Type B pancreatic cell (in vitro differentiated cells): ENCODE results near the gene SEPHS1. TPM values are rescaled to one million over a fixed set of nuclear protein-coding genes. Genes with fewer than 3 reads are reported as not detected.
"Not testable (repeated sequence)": the region's sequence is repeated elsewhere in the genome, so short reads cannot be mapped to it uniquely, and the experiment has no call there.

Experiments
- DNase-seq: peaks from one replicate; pipeline ENCODE4 v3.0.0; 2021; ENCODE audit warnings: mixed read lengths; ENCODE audit not compliant: unreplicated experiment; ENCODE audit errors: extremely low spot score
- H3K27ac Mint-ChIP-seq: 2 replicates; pipeline ENCODE4 v1.8.0; 2021; ENCODE audit warnings: mild to moderate bottlenecking, mixed read lengths
- H3K27me3 Mint-ChIP-seq: 2 replicates; pipeline ENCODE4 v1.8.0; 2021; ENCODE audit warnings: mixed read lengths
- H3K36me3 Mint-ChIP-seq: 2 replicates; pipeline ENCODE4 v1.8.0; 2021; ENCODE audit warnings: mixed read lengths
- H3K4me1 Mint-ChIP-seq: one replicate; pipeline ENCODE4 v1.8.0; 2021; ENCODE audit warnings: mixed read lengths; ENCODE audit not compliant: unreplicated experiment
- H3K4me3 Mint-ChIP-seq: 2 replicates; pipeline ENCODE4 v1.8.0; 2021; ENCODE audit warnings: mild to moderate bottlenecking, mixed read lengths
- H3K9me3 Mint-ChIP-seq: 2 replicates; pipeline ENCODE4 v1.8.0; 2021; ENCODE audit warnings: mixed read lengths
- total RNA-seq: library from RNA; stranded (reverse); gene quantifications from 2 replicates; pipeline ENCODE4 v1.2.1, GENCODE V29; 2021; ENCODE audit warnings: low replicate concordance
- TF ChIP-seq, protein P1 (sequence below): fragments of 200-600 bp; sonication (generic); conservative IDR thresholded peaks from 2 replicates; pipeline ENCODE4 v1.5.0; 2021; ENCODE audit warnings: antibody characterized with exemption, mild to moderate bottlenecking

SEPHS1 gene
- total RNA-seq, 1 donor from 2014 or later: 96.4 TPM

DNA sequence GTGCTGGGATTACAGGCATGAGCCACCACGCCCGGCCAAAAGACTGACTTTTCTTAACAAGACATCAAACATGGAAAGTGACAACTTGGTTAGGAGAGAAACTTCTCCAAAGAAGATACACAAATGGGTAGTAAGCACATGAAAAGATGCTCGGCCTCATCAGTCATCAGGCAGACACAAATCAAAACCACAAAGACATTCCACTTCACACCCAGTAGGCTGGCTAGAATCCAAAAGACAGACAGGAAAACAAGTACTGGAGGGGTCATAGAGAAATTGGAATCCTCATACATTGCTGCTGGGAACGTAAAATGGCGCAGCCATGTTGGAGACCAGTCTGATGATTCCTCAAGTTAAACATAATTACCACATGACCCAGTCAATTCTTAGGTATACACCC, 16.4 kb downstream of the SEPHS1 start:
- TF ChIP-seq, protein P1, sequence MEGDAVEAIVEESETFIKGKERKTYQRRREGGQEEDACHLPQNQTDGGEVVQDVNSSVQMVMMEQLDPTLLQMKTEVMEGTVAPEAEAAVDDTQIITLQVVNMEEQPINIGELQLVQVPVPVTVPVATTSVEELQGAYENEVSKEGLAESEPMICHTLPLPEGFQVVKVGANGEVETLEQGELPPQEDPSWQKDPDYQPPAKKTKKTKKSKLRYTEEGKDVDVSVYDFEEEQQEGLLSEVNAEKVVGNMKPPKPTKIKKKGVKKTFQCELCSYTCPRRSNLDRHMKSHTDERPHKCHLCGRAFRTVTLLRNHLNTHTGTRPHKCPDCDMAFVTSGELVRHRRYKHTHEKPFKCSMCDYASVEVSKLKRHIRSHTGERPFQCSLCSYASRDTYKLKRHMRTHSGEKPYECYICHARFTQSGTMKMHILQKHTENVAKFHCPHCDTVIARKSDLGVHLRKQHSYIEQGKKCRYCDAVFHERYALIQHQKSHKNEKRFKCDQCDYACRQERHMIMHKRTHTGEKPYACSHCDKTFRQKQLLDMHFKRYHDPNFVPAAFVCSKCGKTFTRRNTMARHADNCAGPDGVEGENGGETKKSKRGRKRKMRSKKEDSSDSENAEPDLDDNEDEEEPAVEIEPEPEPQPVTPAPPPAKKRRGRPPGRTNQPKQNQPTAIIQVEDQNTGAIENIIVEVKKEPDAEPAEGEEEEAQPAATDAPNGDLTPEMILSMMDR: no peak
- Mint-ChIP-seq H3K9me3 (no peaks in the 10 kb centered on the region), H3K27me3 (no peaks in the 10 kb centered on the region), H3K27ac (no peak overlapping the region), H3K4me3 (no peak overlapping the region), H3K36me3 (peaks cover 35% of the 10 kb centered on the region), H3K4me1 (no peaks in the 10 kb centered on the region)
- no peak for DNase-seq

DNA sequence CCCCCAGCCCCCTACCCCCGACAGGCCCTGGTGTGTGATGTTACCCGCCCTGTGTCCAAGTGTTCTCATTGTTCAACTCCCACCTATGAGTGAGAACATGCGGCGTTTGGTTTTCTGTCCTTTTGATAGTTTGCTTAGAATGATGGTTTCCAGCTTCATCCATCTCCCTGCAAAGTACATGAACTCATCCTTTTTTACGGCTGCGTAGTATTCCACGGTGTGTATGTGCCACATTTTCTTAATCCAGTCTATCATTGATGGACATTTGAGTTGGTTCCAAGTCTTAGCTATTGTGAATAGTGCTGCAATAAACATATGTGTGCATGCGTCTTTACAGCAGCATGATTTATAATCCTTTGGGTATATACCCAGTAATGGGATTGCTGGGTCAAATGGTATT, 17.1 kb downstream of the SEPHS1 start:
- not testable (repeated sequence) for H3K9me3 Mint-ChIP-seq, H3K27ac Mint-ChIP-seq, H3K27me3 Mint-ChIP-seq, H3K4me3 Mint-ChIP-seq, DNase-seq, H3K4me1 Mint-ChIP-seq
- peaks cover 37% of the 10 kb centered on the region for H3K36me3 Mint-ChIP-seq

DNA sequence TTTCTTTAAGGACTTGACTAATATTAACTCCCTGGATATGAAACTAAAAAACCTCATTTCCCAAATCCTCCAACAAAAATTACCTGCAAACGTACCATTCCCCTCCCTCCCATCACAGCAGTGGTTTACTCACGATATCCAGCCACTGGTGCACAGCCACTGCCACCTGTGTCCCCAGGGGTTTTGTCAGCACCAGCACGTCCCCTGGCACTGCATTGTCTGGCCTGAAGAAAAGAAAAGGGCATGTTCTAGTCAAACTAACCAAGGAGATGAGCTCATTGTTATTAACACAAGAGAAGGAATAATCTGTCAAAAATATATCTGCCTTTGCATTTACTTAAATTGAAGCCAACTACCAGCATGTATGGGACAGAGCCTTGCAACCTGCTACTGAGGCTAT, 18.5 kb downstream of the SEPHS1 start:
- Mint-ChIP-seq H3K4me1 (no peaks in the 10 kb centered on the region), H3K4me3 (no peak overlapping the region), H3K36me3 (peaks cover 46% of the 10 kb centered on the region), H3K9me3 (no peaks in the 10 kb centered on the region), H3K27ac (no peak overlapping the region), H3K27me3 (no peaks in the 10 kb centered on the region)
- TF ChIP-seq, protein P1: no peak
- DNase-seq: no peak

DNA sequence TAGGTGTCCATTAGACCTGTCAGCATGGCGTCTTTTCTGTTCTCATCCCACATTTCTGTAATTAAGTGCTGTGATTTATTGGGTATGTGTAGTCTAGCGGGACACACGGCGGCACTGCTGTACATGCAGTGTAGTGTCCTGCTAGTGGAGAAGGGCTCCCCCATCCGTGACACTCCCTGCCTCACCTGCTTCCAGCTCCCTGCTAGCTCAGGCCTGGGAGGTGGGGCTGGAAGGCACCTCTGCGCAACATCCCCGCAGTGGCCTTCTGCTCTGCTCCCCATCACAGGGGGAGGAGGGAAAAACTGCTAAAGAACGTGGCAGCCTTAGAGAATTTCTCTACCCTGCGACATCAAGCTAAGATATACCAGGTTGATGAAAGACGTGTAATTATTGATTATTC, 19.5 kb downstream of the SEPHS1 start:
- TF ChIP-seq, protein P1: no peak
- H3K27me3 Mint-ChIP-seq: no peaks in the 10 kb centered on the region
- no peaks in the 10 kb centered on the region for H3K9me3 Mint-ChIP-seq
- no peak overlapping the region for H3K27ac Mint-ChIP-seq
- DNase-seq: no peak
- peaks cover 50% of the 10 kb centered on the region for H3K36me3 Mint-ChIP-seq
- H3K4me1 Mint-ChIP-seq: no peaks in the 10 kb centered on the region
- no peak overlapping the region for H3K4me3 Mint-ChIP-seq

DNA sequence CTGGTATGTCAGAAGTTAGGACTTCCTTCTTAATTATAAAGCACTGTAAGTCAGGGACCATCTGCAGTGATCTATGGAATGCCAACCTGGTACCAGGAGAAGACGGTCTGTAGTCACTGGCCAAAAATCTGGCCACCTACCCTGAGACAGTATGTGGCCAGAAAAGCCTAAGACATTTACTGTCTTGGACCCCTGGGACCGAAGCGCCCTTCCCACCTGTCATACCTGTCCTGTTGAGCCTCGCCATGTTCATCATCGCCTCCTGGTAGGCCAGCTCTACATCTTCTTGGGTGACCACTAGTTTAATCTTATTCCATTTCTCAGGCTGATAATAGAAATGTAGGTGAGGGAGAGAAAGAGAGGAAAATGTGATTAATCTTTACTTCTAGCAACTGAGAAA, 20.0 kb downstream of the SEPHS1 start:
- no peaks in the 10 kb centered on the region for H3K4me1 Mint-ChIP-seq
- H3K9me3 Mint-ChIP-seq: no peaks in the 10 kb centered on the region
- peaks cover 47% of the 10 kb centered on the region for H3K36me3 Mint-ChIP-seq
- no peaks in the 10 kb centered on the region for H3K27me3 Mint-ChIP-seq
- TF ChIP-seq, protein P1: no peak
- no peak overlapping the region for H3K27ac Mint-ChIP-seq
- no peak for DNase-seq
- H3K4me3 Mint-ChIP-seq: no peak overlapping the region

DNA sequence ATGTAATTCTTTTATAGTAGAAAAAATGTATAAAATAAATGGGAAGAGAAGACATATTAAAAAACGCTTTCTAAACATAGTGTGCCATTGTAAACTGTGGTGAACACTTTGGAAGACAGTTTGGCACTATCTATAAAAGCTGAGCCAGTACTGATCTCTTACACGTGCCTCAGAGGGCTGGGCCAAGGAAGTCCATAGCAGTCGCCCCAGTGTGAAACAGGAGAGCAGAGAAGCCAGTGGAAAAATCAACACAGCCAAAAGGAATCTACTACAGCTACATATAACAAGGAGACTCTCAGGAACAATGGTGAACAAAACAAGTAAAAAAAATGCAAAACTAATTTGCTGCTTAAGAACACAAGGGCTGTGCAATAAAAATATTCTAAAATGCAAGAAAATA, 20.6 kb downstream of the SEPHS1 start:
- H3K4me1 Mint-ChIP-seq: no peaks in the 10 kb centered on the region
- H3K9me3 Mint-ChIP-seq: no peaks in the 10 kb centered on the region
- no peak for DNase-seq
- H3K27ac Mint-ChIP-seq: no peak overlapping the region
- TF ChIP-seq, protein P1: no peak
- no peak overlapping the region for H3K4me3 Mint-ChIP-seq
- H3K27me3 Mint-ChIP-seq: no peaks in the 10 kb centered on the region
- peaks cover 51% of the 10 kb centered on the region for H3K36me3 Mint-ChIP-seq
